IMR-90 (cell line): ENCODE data around the gene JADE3. TPM values are rescaled to one million over a fixed set of nuclear protein-coding genes. Genes with fewer than 3 reads are reported as not detected.

Source experiments
- ATAC-seq: fragments of 200-7000 bp; cut with Tn5 transposase; 2 replicates; pipeline ENCODE4 v1.9.1; 2020; ENCODE audit warnings: low read depth, mild to moderate bottlenecking, moderate library complexity
- BruUV-seq: library from RNA; stranded (reverse); fragments of 400-500 nt; replicated peaks from 2 replicates; lab custom pipeline; 2021; lab: Mats Ljungman, UMichigan
- CTCF ChIA-PET: fragments of 300-600 bp; formaldehyde crosslinking; extraction: SDS; loops from one replicate; lab custom pipeline; 2021; ENCODE audit warnings: antibody characterized with exemption; lab: Yijun Ruan, JAX
- POLR2A ChIA-PET: fragments of 300-600 bp; sonication (Branson Sonifier 250); formaldehyde crosslinking; loops from one replicate; lab custom pipeline; 2022; ENCODE audit warnings: antibody characterized with exemption; ENCODE audit not compliant: unreplicated experiment; lab: Charles Lee
- DNase-seq: peaks from one replicate; pipeline ENCODE4 v3.0.0; 2013
- H2AFZ ChIP-seq: replicated peaks from 2 replicates; pipeline ENCODE3; 2013; ENCODE audit warnings: low read length, mild to moderate bottlenecking; ENCODE audit not compliant: poor library complexity
- H2AK5ac ChIP-seq: 2 replicates; pipeline ENCODE4 v1.6.1; 2013; ENCODE audit warnings: low read depth, low read length, inconsistent platforms
- H2AK9ac ChIP-seq: replicated peaks from 2 replicates; pipeline ENCODE3; 2013; ENCODE audit warnings: mild to moderate bottlenecking, low read depth, low read length, moderate library complexity; ENCODE audit not compliant: poor library complexity
- H2BK120ac ChIP-seq: 2 replicates; pipeline ENCODE4 v1.6.1; 2013; ENCODE audit warnings: low read depth, low read length, inconsistent platforms
- H2BK15ac ChIP-seq: 3 replicates; pipeline ENCODE4 v1.6.1; 2013; ENCODE audit warnings: low read depth, low read length, inconsistent platforms
- H2BK20ac ChIP-seq: 2 replicates; pipeline ENCODE4 v1.6.1; 2013; ENCODE audit warnings: low read depth, mild to moderate bottlenecking, inconsistent platforms, low read length, moderate library complexity
- H2BK5ac ChIP-seq: 2 replicates; pipeline ENCODE4 v1.6.1; 2013; ENCODE audit warnings: mild to moderate bottlenecking, low read depth, low read length, inconsistent platforms; ENCODE audit not compliant: poor library complexity, severe bottlenecking
- H3K14ac ChIP-seq: replicated peaks from 2 replicates; pipeline ENCODE4 v1.6.1; 2013; ENCODE audit warnings: low read depth, low read length, inconsistent platforms
- H3K18ac ChIP-seq: 2 replicates; pipeline ENCODE4 v1.6.1; 2013; ENCODE audit warnings: low read depth, low read length, control low read depth
- H3K23ac ChIP-seq: 2 replicates; pipeline ENCODE4 v1.6.1; 2013; ENCODE audit warnings: low read depth, low read length, inconsistent platforms
- H3K27ac ChIP-seq: 2 replicates; pipeline ENCODE4 v1.5.1; 2013; ENCODE audit warnings: mild to moderate bottlenecking, control low read depth, low read length; ENCODE audit not compliant: insufficient read depth
- H3K27me3 ChIP-seq: 2 replicates; pipeline ENCODE4 v1.6.1; 2013; ENCODE audit warnings: low read length; ENCODE audit not compliant: control insufficient read depth, insufficient read depth
- H3K36me3 ChIP-seq: 2 replicates; pipeline ENCODE4 v1.6.1; 2013; ENCODE audit warnings: low read length, mixed read lengths; ENCODE audit not compliant: control insufficient read depth, insufficient read depth
- H3K4ac ChIP-seq: 2 replicates; pipeline ENCODE4 v1.6.1; 2013; ENCODE audit warnings: low read depth, low read length, inconsistent platforms
- H3K4me1 ChIP-seq: 2 replicates; pipeline ENCODE4 v1.6.1; 2013; ENCODE audit warnings: low read length, mixed read lengths; ENCODE audit not compliant: control insufficient read depth, insufficient read depth
- H3K4me2 ChIP-seq: 2 replicates; pipeline ENCODE4 v1.6.1; 2013; ENCODE audit warnings: low read depth, mild to moderate bottlenecking, control low read depth, low read length, moderate library complexity
- H3K4me3 ChIP-seq: 2 replicates; pipeline ENCODE4 v1.5.1; 2013; ENCODE audit warnings: low read depth, mild to moderate bottlenecking, control low read depth, low read length, moderate library complexity; ENCODE audit not compliant: insufficient read depth
- H3K56ac ChIP-seq: 2 replicates; pipeline ENCODE4 v1.6.1; 2013; ENCODE audit warnings: low read length, inconsistent platforms; ENCODE audit not compliant: insufficient read depth; ENCODE audit errors: extremely low read depth
- H3K79me1 ChIP-seq, 2 experiments: 2 replicates each; pipeline ENCODE4 v1.6.1; 2013; ENCODE audit warnings: low read length in 2 of 2, inconsistent platforms in 1 of 2, low read depth in 1 of 2
- H3K9ac ChIP-seq: 2 replicates; pipeline ENCODE4 v1.6.1; 2013; ENCODE audit warnings: low read depth, low read length, control low read depth
- H3K9me1 ChIP-seq: 2 replicates; pipeline ENCODE4 v1.6.1; 2013; ENCODE audit warnings: low read length, inconsistent platforms; ENCODE audit not compliant: insufficient read depth
- H3K9me3 ChIP-seq: 2 replicates; pipeline ENCODE4 v1.6.1; 2013; ENCODE audit warnings: low read length; ENCODE audit not compliant: control insufficient read depth, insufficient read depth
- H4K20me1 ChIP-seq: 2 replicates; pipeline ENCODE4 v1.6.1; 2013; ENCODE audit warnings: low read length, inconsistent platforms; ENCODE audit not compliant: insufficient read depth
- H4K5ac ChIP-seq: 2 replicates; pipeline ENCODE4 v1.6.1; 2013; ENCODE audit warnings: mild to moderate bottlenecking, low read depth, low read length, control low read depth
- H4K8ac ChIP-seq, 2 experiments: 2 replicates each; pipeline ENCODE4 v1.6.1; 2013; ENCODE audit warnings: low read depth in 2 of 2, low read length in 2 of 2, control low read depth in 1 of 2, inconsistent platforms in 1 of 2
- H4K91ac ChIP-seq: 2 replicates; pipeline ENCODE4 v1.6.1; 2013; ENCODE audit warnings: low read depth, low read length, inconsistent platforms; ENCODE audit not compliant: insufficient read depth
- BHLHE40 ChIP-seq: fragments of 150-350 bp; IDR thresholded peaks from 2 replicates; pipeline ENCODE4 v1.6.1; 2016; ENCODE audit warnings: mild to moderate bottlenecking, low read depth, low read length
- CEBPB ChIP-seq: IDR thresholded peaks from 2 replicates; pipeline ENCODE4 v1.6.1; 2012; ENCODE audit warnings: low read depth, low read length, improper control_type of control experiment
- CHD1 ChIP-seq: IDR thresholded peaks from 2 replicates; pipeline ENCODE4 v1.6.1; 2012; ENCODE audit warnings: low read depth, low read length, improper control_type of control experiment
- FOS ChIP-seq: fragments of 150-350 bp; IDR thresholded peaks from 2 replicates; pipeline ENCODE4 v1.6.1; 2016; ENCODE audit warnings: low read depth, low read length
- MAFK ChIP-seq: IDR thresholded peaks from 2 replicates; pipeline ENCODE4 v1.6.1; 2012; ENCODE audit warnings: low read depth, low read length, improper control_type of control experiment
- MAZ ChIP-seq: IDR thresholded peaks from 2 replicates; pipeline ENCODE4 v1.6.1; 2012; ENCODE audit warnings: low read depth, mild to moderate bottlenecking, low read length, improper control_type of control experiment, moderate library complexity, borderline replicate concordance
- MXI1 ChIP-seq: IDR thresholded peaks from 2 replicates; pipeline ENCODE4 v1.6.1; 2012; ENCODE audit warnings: low read depth, mild to moderate bottlenecking, low read length, moderate library complexity, borderline replicate concordance
- NFE2L2 ChIP-seq: fragments of 150-350 bp; IDR thresholded peaks from 2 replicates; pipeline ENCODE4 v1.6.1; 2016; ENCODE audit warnings: low read depth, mild to moderate bottlenecking, low read length
- POLR2A ChIP-seq: IDR thresholded peaks from 2 replicates; pipeline ENCODE4 v1.6.1; 2012; ENCODE audit warnings: mild to moderate bottlenecking, low read depth, low read length
- RAD21 ChIP-seq: IDR thresholded peaks from 2 replicates; pipeline ENCODE4 v1.6.1; 2012; ENCODE audit warnings: low read length, improper control_type of control experiment
- RCOR1 ChIP-seq: IDR thresholded peaks from 2 replicates; pipeline ENCODE4 v1.6.1; 2012; ENCODE audit warnings: mild to moderate bottlenecking, low read length, improper control_type of control experiment; ENCODE audit not compliant: insufficient replicate concordance
- RFX5 ChIP-seq: IDR thresholded peaks from 2 replicates; pipeline ENCODE4 v1.8.0; 2012; ENCODE audit warnings: low read depth, mild to moderate bottlenecking, low read length, moderate library complexity
- SMC3 ChIP-seq: fragments of 150-350 bp; IDR thresholded peaks from 2 replicates; pipeline ENCODE4 v1.6.1; 2016; ENCODE audit warnings: low read depth, mild to moderate bottlenecking, antibody characterized with exemption, low read length, moderate library complexity
- USF2 ChIP-seq: fragments of 150-350 bp; IDR thresholded peaks from 2 replicates; pipeline ENCODE4 v1.6.1; 2017; ENCODE audit warnings: mild to moderate bottlenecking, antibody characterized with exemption, low read length, low read depth
- WGBS, 2 experiments: methylation state at CpG; one replicate each; pipeline versions ENCODE4 v1.1.5 to v1.1.7; 2013; ENCODE audit warnings: missing lambda C conversion rate in 2 of 2; ENCODE audit not compliant: insufficient read length in 1 of 2; ENCODE audit errors: extremely low coverage in 2 of 2; 5-methylcytosine and 5-hydroxymethylcytosine counted together
- dilution Hi-C: fragments of 300-500 bp; cut with HindIII; formaldehyde crosslinking; loops from one replicate; pipeline ENCODE4 v1.14.3; 2018; ENCODE audit warnings: low sequenced_read_pairs; ENCODE audit not compliant: unreplicated experiment
- in situ Hi-C: fragments of 300-500 bp; cut with MboI; formaldehyde crosslinking; loops from 3 replicates; pipeline ENCODE4 v1.14.3; 2019; ENCODE audit warnings: low sequenced_read_pairs, inconsistent platforms, mixed read lengths
- intact Hi-C: fragments of 100-400 bp; cut with micrococcal nuclease; formaldehyde crosslinking; loops from 2 replicates; pipeline ENCODE4 v1.10.0; 2022
- polyA plus RNA-seq, 3 experiments: library from polyadenylated mRNA; depleted of rRNA; stranded (reverse); fragments of >200 nt; gene quantifications; 2 replicates each; pipeline ENCODE4 v1.2.3, GENCODE V29; 2012; ENCODE audit warnings: low replicate concordance in 1 of 3
- total RNA-seq: library from RNA; depleted of rRNA; stranded (reverse); fragments of >200 nt; gene quantifications from 2 replicates; pipeline ENCODE4 v1.2.3, GENCODE V29; 2012
- TF ChIP-seq, protein P1 (sequence below): conservative IDR thresholded peaks from 2 replicates; pipeline ENCODE4 v1.5.1; 2012; ENCODE audit warnings: mild to moderate bottlenecking, low read depth, low read length, improper control_type of control experiment
- TF ChIP-seq, protein P2 (sequence below): fragments of 150-350 bp; IDR thresholded peaks from 2 replicates; pipeline ENCODE4 v1.6.1; 2016; ENCODE audit warnings: low read depth, mild to moderate bottlenecking, low read length, moderate library complexity, borderline replicate concordance

JADE3 gene
- total and polyA plus RNA-seq, 2 of the 4 experiments (the other 2 are of a cell fraction) = 2.1 to 4.7 TPM

- dilution Hi-C loops (no loop called here), in situ Hi-C loops (no loop called here), intact Hi-C loops (no loop called here)
- ChIA-PET POLR2A (no interaction called here), CTCF (no interaction called here)
- Histone ChIP-seq H4K8ac (no peak overlapping the region), H3K9ac (no peak overlapping the region), H2BK15ac (no peak overlapping the region), H4K20me1 (no peaks in the 10 kb centered on the region), H2BK120ac (no peak overlapping the region), H2AFZ (no peak overlapping the region), H3K9me1 (no peaks in the 10 kb centered on the region; the same call in 1 of the 2 replicates), H3K18ac (no peak overlapping the region), H3K56ac (no peak overlapping the region), H3K79me1 (peaks cover 0 to 7% of the 10 kb centered on the region in 2 experiments; a peak in 2 of 4 replicates), H3K27ac (no peak overlapping the region), H3K36me3 (no peaks in the 10 kb centered on the region), H3K14ac (no peak overlapping the region), H3K27me3 (peaks cover 11% of the 10 kb centered on the region), H3K23ac (no peak overlapping the region), H3K9me3 (no peaks in the 10 kb centered on the region), H4K91ac (no peak overlapping the region), H3K4me2 (no peak overlapping the region), H2AK9ac (no peak overlapping the region), H3K4me3 (no peak overlapping the region), H2BK5ac (no peak overlapping the region), H3K4me1 (peaks cover under 1% of the 10 kb centered on the region; the same call in 1 of the 2 replicates), H2AK5ac (no peak overlapping the region), H4K5ac (no peak overlapping the region), H2BK20ac (no peak overlapping the region), H3K4ac (no peak overlapping the region)
- DNase-seq (no peak), ATAC-seq (no peak)
- WGBS, 2 experiments = 52% methylated on average over 2 of the region's 3 CpGs; no CpG with 5 or more reads in 1 of the 2 experiments
- TF ChIP-seq POLR2A (no peak), RCOR1 (no peak), SMC3 (no peak), MXI1 (no peak), CHD1 (no peak), FOS (no peak), BHLHE40 (no peak), RFX5 (no peak), RAD21 (no peak), USF2 (no peak), MAZ (no peak), NFE2L2 (no peak), MAFK (no peak), CEBPB (no peak)
- TF ChIP-seq, protein P1, sequence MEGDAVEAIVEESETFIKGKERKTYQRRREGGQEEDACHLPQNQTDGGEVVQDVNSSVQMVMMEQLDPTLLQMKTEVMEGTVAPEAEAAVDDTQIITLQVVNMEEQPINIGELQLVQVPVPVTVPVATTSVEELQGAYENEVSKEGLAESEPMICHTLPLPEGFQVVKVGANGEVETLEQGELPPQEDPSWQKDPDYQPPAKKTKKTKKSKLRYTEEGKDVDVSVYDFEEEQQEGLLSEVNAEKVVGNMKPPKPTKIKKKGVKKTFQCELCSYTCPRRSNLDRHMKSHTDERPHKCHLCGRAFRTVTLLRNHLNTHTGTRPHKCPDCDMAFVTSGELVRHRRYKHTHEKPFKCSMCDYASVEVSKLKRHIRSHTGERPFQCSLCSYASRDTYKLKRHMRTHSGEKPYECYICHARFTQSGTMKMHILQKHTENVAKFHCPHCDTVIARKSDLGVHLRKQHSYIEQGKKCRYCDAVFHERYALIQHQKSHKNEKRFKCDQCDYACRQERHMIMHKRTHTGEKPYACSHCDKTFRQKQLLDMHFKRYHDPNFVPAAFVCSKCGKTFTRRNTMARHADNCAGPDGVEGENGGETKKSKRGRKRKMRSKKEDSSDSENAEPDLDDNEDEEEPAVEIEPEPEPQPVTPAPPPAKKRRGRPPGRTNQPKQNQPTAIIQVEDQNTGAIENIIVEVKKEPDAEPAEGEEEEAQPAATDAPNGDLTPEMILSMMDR = no peak
- TF ChIP-seq, protein P2, sequence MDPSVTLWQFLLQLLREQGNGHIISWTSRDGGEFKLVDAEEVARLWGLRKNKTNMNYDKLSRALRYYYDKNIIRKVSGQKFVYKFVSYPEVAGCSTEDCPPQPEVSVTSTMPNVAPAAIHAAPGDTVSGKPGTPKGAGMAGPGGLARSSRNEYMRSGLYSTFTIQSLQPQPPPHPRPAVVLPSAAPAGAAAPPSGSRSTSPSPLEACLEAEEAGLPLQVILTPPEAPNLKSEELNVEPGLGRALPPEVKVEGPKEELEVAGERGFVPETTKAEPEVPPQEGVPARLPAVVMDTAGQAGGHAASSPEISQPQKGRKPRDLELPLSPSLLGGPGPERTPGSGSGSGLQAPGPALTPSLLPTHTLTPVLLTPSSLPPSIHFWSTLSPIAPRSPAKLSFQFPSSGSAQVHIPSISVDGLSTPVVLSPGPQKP = no peak
- no TSS peak for BruUV-seq
These were observed 47.9 kb downstream of the JADE3 start for GRCh38 chrX:46959985-46960700.
